Fibroblast of mammary gland (primary cell): ENCODE results near the gene MAP3K13.
A peak's percentile ranks its signal among the peaks of the same experiment; 100 is the strongest.

Experiments used
- DNase-seq: peaks from one replicate; pipeline ENCODE4 v3.0.0-alpha.2; 2010; ENCODE audit warnings: low read depth
- H3K4me3 ChIP-seq: 2 replicates; pipeline ENCODE4 v1.5.1; 2011; ENCODE audit warnings: low read depth, mild to moderate bottlenecking, low read length, moderate library complexity; ENCODE audit not compliant: control insufficient read depth
- CTCF ChIP-seq: conservative IDR thresholded peaks from 2 replicates; pipeline ENCODE4 v1.5.1; 2011; ENCODE audit warnings: low read depth, low read length, inconsistent platforms; ENCODE audit not compliant: control insufficient read depth, insufficient read depth

MAP3K13 gene

GRCh38 chr3:185399737-185400667 lies 37.1 kb downstream of the MAP3K13 start:
- TF ChIP-seq CTCF = no peak
- no peak overlapping the region for H3K4me3 ChIP-seq
- DNase-seq = peak; percentile 79

GRCh38 chr3:185400866-185401265 lies 37.9 kb downstream of the MAP3K13 start:
- no peak for DNase-seq
- TF ChIP-seq CTCF = no peak
- no peak overlapping the region for H3K4me3 ChIP-seq

- no peak for TF ChIP-seq CTCF
- H3K4me3 ChIP-seq = no peak overlapping the region
Measured at GRCh38 chr3:185401319-185401955, 38.5 kb downstream of the MAP3K13 start.

GRCh38 chr3:185402561-185402960 lies 39.6 kb downstream of the MAP3K13 start:
- no peak for TF ChIP-seq CTCF
- no peak overlapping the region for H3K4me3 ChIP-seq
- DNase-seq = peak; percentile 82

More at GRCh38 chr3:185401319-185401955, 38.5 kb downstream of the MAP3K13 start:
- peak; percentile 39 for DNase-seq

GRCh38 chr3:185403002-185403401 lies 40.1 kb downstream of the MAP3K13 start:
- no peak for DNase-seq
- H3K4me3 ChIP-seq = no peak overlapping the region
- no peak for TF ChIP-seq CTCF

GRCh38 chr3:185405243-185405642 lies 42.3 kb downstream of the MAP3K13 start:
- no peak overlapping the region for H3K4me3 ChIP-seq
- no peak for DNase-seq
- no peak for TF ChIP-seq CTCF
